GM18508 (cell line): ENCODE results near the gene NLRC3.
"Not testable (repeated sequence)": the region's sequence is repeated elsewhere in the genome, so short reads cannot be mapped to it uniquely, and the experiment has no call there.

Source experiments
- ATAC-seq: cut with Tn5 transposase; IDR thresholded peaks from one replicate; pipeline ENCODE4 v1.9.1; 2021; ENCODE audit warnings: moderate number of reproducible peaks; ENCODE audit not compliant: insufficient read depth, unreplicated experiment

NLRC3 gene

GRCh38 chr16:3577302-3577752, at the start of gene NLRC3:
NLRC3 (minus strand) TSS chr16:3577403; CDS start chr16:3565036, 12,367 bp downstream.
- ATAC-seq = no peak

- ATAC-seq = no peak
Measured at GRCh38 chr16:3625911-3626732, 48.9 kb upstream of the NLRC3 start.

- no peak for ATAC-seq
Measured at GRCh38 chr16:3625331-3625730, 48.1 kb upstream of the NLRC3 start.

- no peak for ATAC-seq
Measured at GRCh38 chr16:3623642-3624041, 46.4 kb upstream of the NLRC3 start.

GRCh38 chr16:3618769-3619141, 41.6 kb upstream of the NLRC3 start:
- ATAC-seq = no peak

- ATAC-seq = no peak
Measured at GRCh38 chr16:3612510-3613466, 35.6 kb upstream of the NLRC3 start.

- ATAC-seq = no peak
Measured at GRCh38 chr16:3611146-3611975, 34.2 kb upstream of the NLRC3 start, which contains the start of gene SLX4. SLX4 (minus strand) TSS chr16:3611606; CDS start chr16:3608964, 2,642 bp downstream.

GRCh38 chr16:3610698-3611145, 33.5 kb upstream of the NLRC3 start:
- no peak for ATAC-seq

GRCh38 chr16:3609895-3610697, 32.9 kb upstream of the NLRC3 start:
- no peak for ATAC-seq

- not testable (repeated sequence) for ATAC-seq
Measured at GRCh38 chr16:3608976-3609375, 31.8 kb upstream of the NLRC3 start.

GRCh38 chr16:3608069-3608468, 30.9 kb upstream of the NLRC3 start:
- ATAC-seq = no peak

GRCh38 chr16:3607634-3608033, 30.4 kb upstream of the NLRC3 start:
- no peak for ATAC-seq

- no peak for ATAC-seq
Measured at GRCh38 chr16:3607161-3607560, 30.0 kb upstream of the NLRC3 start.

- no peak for ATAC-seq
Measured at GRCh38 chr16:3606441-3606840, 29.2 kb upstream of the NLRC3 start.

- ATAC-seq = no peak
Measured at GRCh38 chr16:3602320-3602653, 25.1 kb upstream of the NLRC3 start.

GRCh38 chr16:3601614-3602319, 24.6 kb upstream of the NLRC3 start:
- no peak for ATAC-seq

- no peak for ATAC-seq
Measured at GRCh38 chr16:3599922-3600321, 22.7 kb upstream of the NLRC3 start.

GRCh38 chr16:3599121-3599520, 21.9 kb upstream of the NLRC3 start:
- no peak for ATAC-seq

GRCh38 chr16:3598236-3598635, 21.0 kb upstream of the NLRC3 start:
- ATAC-seq = no peak
